ENCODE results near the gene XKR8.

GRCh38 chr1:27993241-27993640 lies 33.5 kb downstream of the XKR8 start:
- TF ChIP-seq POLR2A (IDR thresholded peaks at IDR 0.05; ENCODE audit: low read depth) (no peak), EP300 (IDR thresholded peaks at IDR 0.05) (no peak)
- TF ChIP-seq, protein P1, sequence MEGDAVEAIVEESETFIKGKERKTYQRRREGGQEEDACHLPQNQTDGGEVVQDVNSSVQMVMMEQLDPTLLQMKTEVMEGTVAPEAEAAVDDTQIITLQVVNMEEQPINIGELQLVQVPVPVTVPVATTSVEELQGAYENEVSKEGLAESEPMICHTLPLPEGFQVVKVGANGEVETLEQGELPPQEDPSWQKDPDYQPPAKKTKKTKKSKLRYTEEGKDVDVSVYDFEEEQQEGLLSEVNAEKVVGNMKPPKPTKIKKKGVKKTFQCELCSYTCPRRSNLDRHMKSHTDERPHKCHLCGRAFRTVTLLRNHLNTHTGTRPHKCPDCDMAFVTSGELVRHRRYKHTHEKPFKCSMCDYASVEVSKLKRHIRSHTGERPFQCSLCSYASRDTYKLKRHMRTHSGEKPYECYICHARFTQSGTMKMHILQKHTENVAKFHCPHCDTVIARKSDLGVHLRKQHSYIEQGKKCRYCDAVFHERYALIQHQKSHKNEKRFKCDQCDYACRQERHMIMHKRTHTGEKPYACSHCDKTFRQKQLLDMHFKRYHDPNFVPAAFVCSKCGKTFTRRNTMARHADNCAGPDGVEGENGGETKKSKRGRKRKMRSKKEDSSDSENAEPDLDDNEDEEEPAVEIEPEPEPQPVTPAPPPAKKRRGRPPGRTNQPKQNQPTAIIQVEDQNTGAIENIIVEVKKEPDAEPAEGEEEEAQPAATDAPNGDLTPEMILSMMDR (IDR thresholded peaks at IDR 0.05), result no peak
